K562 (cell line): ENCODE data around the gene PRKD2. TPM values are rescaled to one million over a fixed set of nuclear protein-coding genes. Genes with fewer than 3 reads are reported as not detected.
A peak's percentile ranks its signal among the peaks of the same experiment; 100 is the strongest.

Source experiments
- ATAC-seq: fragments of 200-7000 bp; cut with Tn5 transposase; 3 replicates; pipeline ENCODE4 v1.9.1; 2020; ENCODE audit warnings: moderate library complexity
- BruUV-seq: library from RNA; stranded (reverse); fragments of 400-500 nt; replicated peaks from 2 replicates; lab custom pipeline; 2021; lab: Mats Ljungman, UMichigan
- CTCF ChIA-PET: fragments of 300-600 bp; formaldehyde crosslinking; extraction: SDS; loops from one replicate; lab custom pipeline; 2021; ENCODE audit warnings: low intra/inter-chr PET ratio; lab: Yijun Ruan, JAX
- POLR2A ChIA-PET: fragments of 300-600, 350-650 bp; sonication (Branson Sonifier 250); formaldehyde crosslinking; extraction: SDS; loops from one replicate; lab custom pipeline; 2021; ENCODE audit warnings: antibody characterized with exemption, inconsistent platforms; lab: Yijun Ruan, JAX
- DNase-seq, 4 experiments: peaks; one replicate each; pipeline versions ENCODE4 v3.0.0 to v3.0.0-alpha.2; 2011 to 2018; ENCODE audit warnings: low spot score in 3 of 4, mixed read lengths in 3 of 4; ENCODE audit errors: extremely low read depth in 1 of 4
- FAIRE-seq: peaks from 2 replicates; lab custom pipeline; 2011; peaks lifted over from hg19 to GRCh38; lab: Jason Lieb, UNC
- H2AFZ ChIP-seq: 2 replicates; pipeline ENCODE4 v1.6.0; 2011; ENCODE audit warnings: low read depth, low read length, control low read depth, inconsistent platforms
- H3K27ac ChIP-seq: fragments of 200-600 bp; 3 replicates; pipeline ENCODE4 v1.8.0; 2011; ENCODE audit warnings: low read depth, mild to moderate bottlenecking, control low read depth, inconsistent platforms, low read length, moderate library complexity, mixed read lengths; ENCODE audit errors: extremely low read depth
- H3K27me3 ChIP-seq, 2 experiments: fragments of 300-600 bp in 1 of 2; 2 replicates in 1 of 2; 3 replicates in 1 of 2; pipeline versions ENCODE4 v1.6.0 to v1.8.0; 2011; ENCODE audit warnings: inconsistent platforms in 2 of 2, low read length in 2 of 2, mild to moderate bottlenecking in 1 of 2, mixed read lengths in 1 of 2, moderate library complexity in 1 of 2; ENCODE audit not compliant: control insufficient read depth in 2 of 2, insufficient read depth in 2 of 2
- H3K36me3 ChIP-seq: fragments of 300-600 bp; 3 replicates; pipeline ENCODE4 v1.8.0; 2011; ENCODE audit warnings: mild to moderate bottlenecking, low read length, inconsistent platforms; ENCODE audit not compliant: control insufficient read depth, insufficient read depth
- H3K4me1 ChIP-seq, 2 experiments: fragments of 200-600 bp in 1 of 2; replicated peaks in 1 of 2; 2 replicates in 1 of 2; 3 replicates in 1 of 2; pipeline versions ENCODE4 v1.5.1 to v1.8.0; 2011; ENCODE audit warnings: inconsistent platforms in 2 of 2, low read length in 2 of 2, mild to moderate bottlenecking in 1 of 2, mixed read lengths in 1 of 2, moderate library complexity in 1 of 2; ENCODE audit not compliant: control insufficient read depth in 2 of 2, insufficient read depth in 2 of 2
- H3K4me2 ChIP-seq: 2 replicates; pipeline ENCODE4 v1.6.1; 2011; ENCODE audit warnings: low read length, control low read depth, inconsistent platforms, mixed read lengths; ENCODE audit not compliant: insufficient read depth
- H3K4me3 ChIP-seq: fragments of 200-600 bp; sonication (generic), shearing (Covaris generic); 2 replicates; pipeline ENCODE4 v1.5.1; 2016; ENCODE audit warnings: control low read depth, inconsistent platforms
- H3K79me2 ChIP-seq: fragments of 200-600 bp; 3 replicates; pipeline ENCODE4 v1.8.0; 2011; ENCODE audit warnings: low read length, inconsistent platforms; ENCODE audit not compliant: control insufficient read depth, insufficient read depth
- H3K9ac ChIP-seq, 2 experiments: 2 replicates each; pipeline versions ENCODE4 v1.6.0 to v1.6.1; 2011; ENCODE audit warnings: low read depth in 2 of 2, low read length in 2 of 2, control low read depth in 1 of 2, inconsistent platforms in 1 of 2, mild to moderate bottlenecking in 1 of 2, mixed read lengths in 1 of 2; ENCODE audit not compliant: insufficient read depth in 1 of 2
- H3K9me1 ChIP-seq: one replicate; pipeline ENCODE4 v1.6.0; 2011; ENCODE audit warnings: inconsistent platforms, mild to moderate bottlenecking, low read length, moderate library complexity; ENCODE audit not compliant: control insufficient read depth, insufficient read depth
- H3K9me3 ChIP-seq: replicated peaks from 2 replicates; pipeline ENCODE4 v1.5.1; 2011; ENCODE audit warnings: low read depth, low read length, inconsistent platforms; ENCODE audit not compliant: control insufficient read depth, insufficient read depth
- H4K20me1 ChIP-seq: replicated peaks from 2 replicates; pipeline ENCODE4 v1.6.1; 2011; ENCODE audit warnings: low read length, inconsistent platforms, mixed read lengths; ENCODE audit not compliant: control insufficient read depth, insufficient read depth
- CEBPB ChIP-seq: fragments of 450-650 bp; IDR thresholded peaks from 2 replicates; pipeline ENCODE4 v1.6.1; 2016; ENCODE audit warnings: missing genetic modification characterization, missing compliant biosample characterization
- CEBPG ChIP-seq, 3 experiments: fragments of 200-800 bp in 1 of 3; sonication (Bioruptor generic) in 1 of 3; sonication (generic) in 1 of 3; formaldehyde crosslinking in 1 of 3; IDR thresholded peaks in 2 of 3; conservative IDR thresholded peaks in 1 of 3; 2 replicates each; pipeline versions ENCODE4 v1.6.1 to v1.8.0; 2016 to 2022; ENCODE audit warnings: missing compliant biosample characterization in 2 of 3, missing genetic modification characterization in 2 of 3, mild to moderate bottlenecking in 1 of 3, missing genetic modification reagents in 1 of 3
- FOSL1 ChIP-seq: fragments of 200-800 bp; sonication (Bioruptor generic); conservative IDR thresholded peaks from 2 replicates; pipeline ENCODE4 v1.6.1; 2016; ENCODE audit warnings: missing genetic modification characterization, missing compliant biosample characterization
- MTA3 ChIP-seq: fragments of 450-650 bp; formaldehyde crosslinking; IDR thresholded peaks from 2 replicates; pipeline ENCODE4 v1.6.1; 2017; ENCODE audit warnings: mild to moderate bottlenecking, borderline replicate concordance
- PHTF2 ChIP-seq: fragments of 250-450 bp; sonication (Bioruptor Pico); IDR thresholded peaks from 2 replicates; pipeline ENCODE4 v1.5.0; 2021; ENCODE audit warnings: mild to moderate bottlenecking
- POLR2AphosphoS2 ChIP-seq: IDR thresholded peaks from 2 replicates; pipeline ENCODE4 v1.6.1; 2012; ENCODE audit warnings: low read length, improper control_type of control experiment
- RAD51 ChIP-seq: fragments of 450-650 bp; IDR thresholded peaks from 2 replicates; pipeline ENCODE4 v1.7.1; 2016; ENCODE audit warnings: low read depth, mild to moderate bottlenecking, borderline replicate concordance
- REST ChIP-seq, 2 experiments: fragments of 450-650 bp; formaldehyde crosslinking in 1 of 2; IDR thresholded peaks; 2 replicates each; pipeline versions ENCODE4 v1.4.0 to v1.6.1; 2014 to 2020; ENCODE audit warnings: mild to moderate bottlenecking in 2 of 2, borderline replicate concordance in 1 of 2, low read depth in 1 of 2
- SIN3B ChIP-seq: fragments of 450-650 bp; IDR thresholded peaks from 2 replicates; pipeline ENCODE4 v1.6.1; 2017; ENCODE audit warnings: low read depth, mild to moderate bottlenecking, moderate library complexity
- SPI1 ChIP-seq: IDR thresholded peaks from 2 replicates; pipeline ENCODE4 v1.6.1; 2011; ENCODE audit warnings: low read depth, low read length, control low read depth, borderline replicate concordance
- ZEB2 ChIP-seq: fragments of 450-650 bp; IDR thresholded peaks from 2 replicates; pipeline ENCODE4 v1.6.1; 2016
- ZFP36 ChIP-seq: fragments of 150-350 bp; IDR thresholded peaks from 2 replicates; pipeline ENCODE4 v1.6.1; 2018; ENCODE audit warnings: low read length, low read depth; ENCODE audit not compliant: partially characterized antibody
- WGBS: fragments of 100-300 bp; shearing (Covaris generic); methylation state at CpG from one replicate; pipeline ENCODE4 v1.1.6; 2016; ENCODE audit warnings: low coverage, mixed read lengths; ENCODE audit not compliant: insufficient coverage; ENCODE audit errors: missing lambda C conversion rate; 5-methylcytosine and 5-hydroxymethylcytosine counted together
- in situ Hi-C: fragments of 300-500 bp; cut with MboI; formaldehyde crosslinking; loops from 4 replicates; pipeline ENCODE4 v1.15.0; 2018; ENCODE audit warnings: inconsistent platforms, mixed read lengths
- intact Hi-C: fragments of 100-400 bp; cut with micrococcal nuclease; formaldehyde crosslinking; loops from 2 replicates; pipeline ENCODE4 v1.14.2; 2022
- polyA plus RNA-seq, 8 experiments: library from polyadenylated mRNA; depleted of rRNA in 4 of 8; stranded (reverse) in 5 of 8; unstranded in 3 of 8; fragments of >200 nt; fragmentation: Nextera tagmentation in 2 of 8; fragmentation: Illumina TruSeq in 1 of 8; extraction: Ambion mirVana in 2 of 8; extraction: Trizol in 1 of 8; gene quantifications; 2 replicates each; pipeline versions ENCODE4 v1.2.1 to v1.2.3, GENCODE V29; 2011 to 2014; ENCODE audit warnings: inconsistent platforms in 1 of 8, missing spikeins in 1 of 8
- total RNA-seq, 7 experiments: library from RNA; depleted of rRNA in 6 of 7; stranded (reverse); fragments of >200 nt in 6 of 7; fragmentation: Illumina TruSeq in 2 of 7; extraction: Trizol in 2 of 7; gene quantifications; 2 replicates each; pipeline versions ENCODE4 v1.2.1 to v1.2.3, GENCODE V29; 2011 to 2021; ENCODE audit warnings: low replicate concordance in 1 of 7

Gene PRKD2
- total and polyA plus RNA-seq, 9 of the 15 experiments (the other 6 are each of a cell fraction or from before 2014, with no cell fraction given) = 1.8 to 60.0 (median 15.0) TPM

- no peaks in the 10 kb centered on the region; the same call in 1 of the 2 replicates for H3K9me3 ChIP-seq
- in situ Hi-C loops (no loop called here), intact Hi-C loops (no loop called here)
- BruUV-seq = no TSS peak
- ChIA-PET CTCF (no interaction called here), POLR2A (no interaction called here)
- WGBS = 98% methylated on average over 4 of the region's 4 CpGs
- H2AFZ ChIP-seq = no peak overlapping the region
- no peak overlapping the region for H3K4me2 ChIP-seq
- DNase-seq (peak in 1 of 4 experiments; percentile 3), FAIRE-seq (no peak), ATAC-seq (no peak)
- H3K9me1 ChIP-seq = no peaks in the 10 kb centered on the region
- no peak overlapping the region for H3K4me3 ChIP-seq
- H3K27me3 ChIP-seq = no peaks in the 10 kb centered on the region
- H4K20me1 ChIP-seq = 0 out of 2 replicates have a peak, but pooled peaks cover 3% of the 10 kb centered on the region
- H3K9ac ChIP-seq = no peak overlapping the region
- H3K36me3 ChIP-seq = peaks cover 76% of the 10 kb centered on the region
- H3K79me2 ChIP-seq = peaks cover 12% of the 10 kb centered on the region; the same call in 2 of the 3 replicates
- H3K27ac ChIP-seq = no peak overlapping the region
- peaks cover 10 to 20% of the 10 kb centered on the region in 2 experiments; a peak in 4 of 5 replicates for H3K4me1 ChIP-seq
- TF ChIP-seq CEBPG (CRISPR knock-in tag; IDR thresholded peaks at IDR 0.05) (peak; percentile 66; the same call in 1 of the 2 replicates), CEBPG (tag; conservative IDR thresholded peaks at IDR 0.05 in 1 of 2, IDR thresholded peaks at IDR 0.05 in 1 of 2) (peak; percentile 42 to 76; a peak in 3 of 4 replicates), ZEB2 (0 out of 2 replicates have a peak, but pooled peaks have one; percentile 47), SPI1 (no peak), ZFP36 (peak; percentile 68), REST (IDR thresholded peaks at IDR 0.05; ENCODE audit: borderline replicate concordance) (peak; percentile 39), REST (CRISPR knock-in tag; IDR thresholded peaks at IDR 0.05; ENCODE audit: low read depth) (no peak), FOSL1 (tag) (peak; percentile 46; the same call in 1 of the 2 replicates), RAD51 (no peak), CEBPB (tag) (peak; percentile 40; the same call in 1 of the 2 replicates), POLR2AphosphoS2 (no peak), MTA3 (no peak), PHTF2 (no peak), SIN3B (no peak)
Measured at GRCh38 chr19:46692918-46693722, 23.8 kb downstream of the PRKD2 start.
